ENCODE results near the gene VAPA. TPM values are rescaled to one million over a fixed set of nuclear protein-coding genes. Genes with fewer than 3 reads are reported as not detected.

Gene VAPA
- total and polyA plus RNA-seq, 9 of the 15 experiments (the other 6 are each of a cell fraction or from before 2014, with no cell fraction given), result 219 to 902 (median 526) TPM

GRCh38 chr18:9876867-9877654 lies 36.8 kb upstream of the VAPA start (continued):
- TF ChIP-seq, protein P1, sequence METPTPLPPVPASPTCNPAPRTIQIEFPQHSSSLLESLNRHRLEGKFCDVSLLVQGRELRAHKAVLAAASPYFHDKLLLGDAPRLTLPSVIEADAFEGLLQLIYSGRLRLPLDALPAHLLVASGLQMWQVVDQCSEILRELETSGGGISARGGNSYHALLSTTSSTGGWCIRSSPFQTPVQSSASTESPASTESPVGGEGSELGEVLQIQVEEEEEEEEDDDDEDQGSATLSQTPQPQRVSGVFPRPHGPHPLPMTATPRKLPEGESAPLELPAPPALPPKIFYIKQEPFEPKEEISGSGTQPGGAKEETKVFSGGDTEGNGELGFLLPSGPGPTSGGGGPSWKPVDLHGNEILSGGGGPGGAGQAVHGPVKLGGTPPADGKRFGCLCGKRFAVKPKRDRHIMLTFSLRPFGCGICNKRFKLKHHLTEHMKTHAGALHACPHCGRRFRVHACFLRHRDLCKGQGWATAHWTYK (CRISPR knock-in tag; IDR thresholded peaks at IDR 0.05), result peak; percentile 54
- TF ChIP-seq TEAD2 (tag; IDR thresholded peaks at IDR 0.05) (peak; percentile 92; the same call in 1 of the 2 replicates), ZNF134 (CRISPR knock-in tag; conservative IDR thresholded peaks at IDR 0.05) (no peak; the same call in 1 of the 2 replicates), HMBOX1 (IDR thresholded peaks at IDR 0.05) (peak; percentile 99), TBL1XR1 (IDR thresholded peaks at IDR 0.05; ENCODE audit: low read length in 2 of 2) (peak; percentile 67 to 97; a peak in 2 of 4 replicates), FOSL1 (tag; conservative IDR thresholded peaks at IDR 0.05) (peak; percentile 99), E4F1 (CRISPR knock-in tag; IDR thresholded peaks at IDR 0.05; ENCODE audit: borderline replicate concordance) (peak; percentile 27; the same call in 1 of the 2 replicates), THAP7 (CRISPR knock-in tag; IDR thresholded peaks at IDR 0.05) (no peak), LCOR (CRISPR knock-in tag; IDR thresholded peaks at IDR 0.05) (peak; percentile 91), PHB2 (IDR thresholded peaks at IDR 0.05; ENCODE audit: low read depth) (peak; percentile 86), CEBPB (tag; IDR thresholded peaks at IDR 0.05) (peak; percentile 94)
- TF ChIP-seq, protein P2, sequence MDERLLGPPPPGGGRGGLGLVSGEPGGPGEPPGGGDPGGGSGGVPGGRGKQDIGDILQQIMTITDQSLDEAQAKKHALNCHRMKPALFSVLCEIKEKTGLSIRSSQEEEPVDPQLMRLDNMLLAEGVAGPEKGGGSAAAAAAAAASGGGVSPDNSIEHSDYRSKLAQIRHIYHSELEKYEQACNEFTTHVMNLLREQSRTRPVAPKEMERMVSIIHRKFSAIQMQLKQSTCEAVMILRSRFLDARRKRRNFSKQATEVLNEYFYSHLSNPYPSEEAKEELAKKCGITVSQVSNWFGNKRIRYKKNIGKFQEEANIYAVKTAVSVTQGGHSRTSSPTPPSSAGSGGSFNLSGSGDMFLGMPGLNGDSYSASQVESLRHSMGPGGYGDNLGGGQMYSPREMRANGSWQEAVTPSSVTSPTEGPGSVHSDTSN (CRISPR knock-in tag; IDR thresholded peaks at IDR 0.05; ENCODE audit: low read depth), result no peak
- TF ChIP-seq, protein P2 (tag; conservative IDR thresholded peaks at IDR 0.05; ENCODE audit: low read depth), result peak; percentile 78
- TF ChIP-seq, protein P3, sequence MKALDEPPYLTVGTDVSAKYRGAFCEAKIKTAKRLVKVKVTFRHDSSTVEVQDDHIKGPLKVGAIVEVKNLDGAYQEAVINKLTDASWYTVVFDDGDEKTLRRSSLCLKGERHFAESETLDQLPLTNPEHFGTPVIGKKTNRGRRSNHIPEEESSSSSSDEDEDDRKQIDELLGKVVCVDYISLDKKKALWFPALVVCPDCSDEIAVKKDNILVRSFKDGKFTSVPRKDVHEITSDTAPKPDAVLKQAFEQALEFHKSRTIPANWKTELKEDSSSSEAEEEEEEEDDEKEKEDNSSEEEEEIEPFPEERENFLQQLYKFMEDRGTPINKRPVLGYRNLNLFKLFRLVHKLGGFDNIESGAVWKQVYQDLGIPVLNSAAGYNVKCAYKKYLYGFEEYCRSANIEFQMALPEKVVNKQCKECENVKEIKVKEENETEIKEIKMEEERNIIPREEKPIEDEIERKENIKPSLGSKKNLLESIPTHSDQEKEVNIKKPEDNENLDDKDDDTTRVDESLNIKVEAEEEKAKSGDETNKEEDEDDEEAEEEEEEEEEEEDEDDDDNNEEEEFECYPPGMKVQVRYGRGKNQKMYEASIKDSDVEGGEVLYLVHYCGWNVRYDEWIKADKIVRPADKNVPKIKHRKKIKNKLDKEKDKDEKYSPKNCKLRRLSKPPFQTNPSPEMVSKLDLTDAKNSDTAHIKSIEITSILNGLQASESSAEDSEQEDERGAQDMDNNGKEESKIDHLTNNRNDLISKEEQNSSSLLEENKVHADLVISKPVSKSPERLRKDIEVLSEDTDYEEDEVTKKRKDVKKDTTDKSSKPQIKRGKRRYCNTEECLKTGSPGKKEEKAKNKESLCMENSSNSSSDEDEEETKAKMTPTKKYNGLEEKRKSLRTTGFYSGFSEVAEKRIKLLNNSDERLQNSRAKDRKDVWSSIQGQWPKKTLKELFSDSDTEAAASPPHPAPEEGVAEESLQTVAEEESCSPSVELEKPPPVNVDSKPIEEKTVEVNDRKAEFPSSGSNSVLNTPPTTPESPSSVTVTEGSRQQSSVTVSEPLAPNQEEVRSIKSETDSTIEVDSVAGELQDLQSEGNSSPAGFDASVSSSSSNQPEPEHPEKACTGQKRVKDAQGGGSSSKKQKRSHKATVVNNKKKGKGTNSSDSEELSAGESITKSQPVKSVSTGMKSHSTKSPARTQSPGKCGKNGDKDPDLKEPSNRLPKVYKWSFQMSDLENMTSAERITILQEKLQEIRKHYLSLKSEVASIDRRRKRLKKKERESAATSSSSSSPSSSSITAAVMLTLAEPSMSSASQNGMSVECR (CRISPR knock-in tag; IDR thresholded peaks at IDR 0.05), result no peak; the same call in 1 of the 2 replicates
